ENCODE measurements around the gene METTL18.

Gene METTL18

GRCh38 chr1:169786974-169787373, 7.7 kb downstream of the METTL18 start:
- no peak for DNase-seq (ENCODE audit: low read depth in 3 of 3)

GRCh38 chr1:169785267-169785666, 9.4 kb downstream of the METTL18 start:
- no peak for DNase-seq (ENCODE audit: low read depth in 3 of 3)

GRCh38 chr1:169784102-169784501, 10.6 kb downstream of the METTL18 start:
- no peak for DNase-seq (ENCODE audit: low read depth in 3 of 3)

- no peak for DNase-seq (ENCODE audit: low read depth in 3 of 3)
These were observed 12.1 kb downstream of the METTL18 start for GRCh38 chr1:169782596-169782995.

- DNase-seq (ENCODE audit: low read depth in 3 of 3): no peak
These were observed 14.7 kb downstream of the METTL18 start for GRCh38 chr1:169779970-169780369.

GRCh38 chr1:169779150-169779549, 15.6 kb downstream of the METTL18 start:
- no peak for DNase-seq (ENCODE audit: low read depth in 3 of 3)

- no peak for DNase-seq (ENCODE audit: low read depth in 3 of 3)
These were observed 18.3 kb downstream of the METTL18 start for GRCh38 chr1:169776440-169776839.

- no peak for DNase-seq (ENCODE audit: low read depth in 3 of 3)
These were observed 26.5 kb downstream of the METTL18 start for GRCh38 chr1:169768161-169768560.

- DNase-seq (ENCODE audit: low read depth in 3 of 3): no peak
These were observed 29.0 kb downstream of the METTL18 start for GRCh38 chr1:169765580-169766331.

GRCh38 chr1:169764919-169765318, 29.8 kb downstream of the METTL18 start:
- DNase-seq (ENCODE audit: low read depth in 3 of 3): no peak

GRCh38 chr1:169762699-169763098, 32.0 kb downstream of the METTL18 start:
- no peak for DNase-seq (ENCODE audit: low read depth in 3 of 3)

- no peak for DNase-seq (ENCODE audit: low read depth in 3 of 3)
These were observed 35.7 kb downstream of the METTL18 start for GRCh38 chr1:169759038-169759437.

GRCh38 chr1:169753549-169753948, 41.2 kb downstream of the METTL18 start:
- no peak for DNase-seq (ENCODE audit: low read depth in 3 of 3)

- no peak for DNase-seq (ENCODE audit: low read depth in 3 of 3)
These were observed 44.7 kb downstream of the METTL18 start for GRCh38 chr1:169750041-169750440.

GRCh38 chr1:169746550-169746949, 48.2 kb downstream of the METTL18 start:
- no peak for DNase-seq (ENCODE audit: low read depth in 3 of 3)

GRCh38 chr1:169745015-169745861, 49.5 kb downstream of the METTL18 start:
- DNase-seq (ENCODE audit: low read depth in 3 of 3): no peak
